NCI-H524 treated with DMSO at 0.1 percent for 48 hours (cell line): ENCODE data around the gene SZT2.
"Not testable (repeated sequence)": the region's sequence is repeated elsewhere in the genome, so short reads cannot be mapped to it uniquely, and the experiment has no call there.

Source experiments
- DNase-seq: peaks from one replicate; lab custom pipeline; 2025; lab: John Stamatoyannopoulos, UW

SZT2 gene

GRCh38 chr1:43388613-43389012 is 1.1 kb upstream of the SZT2 start:
- DNase-seq, result no peak

DNA sequence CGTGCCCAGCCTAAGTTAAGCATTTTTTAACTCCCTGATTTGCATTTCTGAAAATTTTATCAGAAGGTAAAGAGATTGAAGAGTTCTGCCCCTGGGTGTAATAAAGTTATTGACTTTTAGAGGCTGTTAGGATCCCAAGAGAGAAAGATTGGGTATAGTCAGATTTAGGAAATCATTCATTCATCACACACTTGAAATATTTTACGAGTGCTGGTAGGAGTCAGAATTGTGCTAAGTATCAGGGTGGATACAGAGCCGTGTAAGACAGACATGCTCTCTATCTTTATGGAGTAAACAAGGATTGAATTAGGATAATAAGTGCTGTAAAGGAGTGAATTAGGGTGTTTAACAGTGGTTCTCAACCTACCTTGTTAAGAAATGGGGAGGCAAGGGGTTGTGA is 3.0 kb downstream of the SZT2 start:
- no peak for DNase-seq

DNA sequence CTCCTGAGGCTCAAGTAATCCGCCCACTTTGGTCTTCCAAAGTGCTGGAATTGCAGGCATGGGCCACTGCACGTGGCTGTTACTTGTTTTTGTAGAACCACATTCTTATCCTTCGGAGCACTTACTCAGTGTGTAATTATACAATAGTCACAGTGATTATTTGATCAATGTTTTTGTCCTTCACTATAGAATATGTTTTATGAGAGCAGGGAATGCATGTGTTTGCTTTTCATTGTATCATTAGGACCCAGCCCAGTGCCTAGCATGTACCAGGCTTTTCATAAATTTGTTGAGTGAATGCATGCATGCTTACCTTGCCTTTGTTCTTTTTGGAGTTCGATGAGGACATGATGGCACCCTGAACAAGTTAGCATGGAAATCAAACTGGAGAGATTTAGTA is 5.8 kb downstream of the SZT2 start:
- no peak for DNase-seq

GRCh38 chr1:43396059-43396458 is 6.4 kb downstream of the SZT2 start:
- no peak for DNase-seq

DNA sequence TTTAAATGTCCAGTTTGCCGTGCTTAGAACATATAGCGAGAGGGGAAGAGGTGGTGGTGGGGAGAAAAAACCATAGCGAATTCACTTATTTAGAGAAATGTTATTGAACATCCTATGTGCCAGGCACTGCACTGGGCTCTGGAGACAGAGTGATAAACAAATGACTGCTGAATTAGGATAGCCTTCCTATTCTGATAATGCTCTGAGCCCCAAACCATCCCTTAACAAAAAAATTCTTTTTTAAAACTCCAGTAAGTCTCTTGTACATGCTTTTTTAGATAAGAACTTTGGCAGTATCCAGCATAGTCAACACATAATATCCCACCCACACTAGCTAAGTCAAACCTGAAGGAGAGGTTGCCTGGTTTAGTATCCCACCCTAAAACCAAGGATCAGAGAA is 8.5 kb downstream of the SZT2 start:
- DNase-seq, result no peak

DNA sequence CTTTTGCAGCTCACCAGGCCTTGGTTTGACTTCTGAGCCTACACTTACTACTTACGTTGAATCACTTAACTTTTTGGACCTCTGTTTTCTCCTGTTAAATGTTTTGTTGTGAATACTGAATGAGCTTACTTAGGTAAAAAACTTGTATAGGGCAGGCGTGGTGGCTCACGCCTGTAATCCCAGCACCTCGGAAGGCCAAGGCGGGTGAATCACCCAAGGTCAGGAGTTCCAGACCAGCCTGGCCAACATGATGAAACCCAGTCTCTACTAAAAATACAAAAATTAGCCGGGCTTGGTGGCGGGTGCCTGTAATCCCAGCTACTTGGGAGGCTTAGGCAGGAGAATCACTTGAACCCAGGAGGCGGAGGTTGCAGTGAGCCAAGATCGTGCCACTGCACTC is 10.7 kb downstream of the SZT2 start:
- not testable (repeated sequence) for DNase-seq

GRCh38 chr1:43402089-43402865 is 12.6 kb downstream of the SZT2 start:
- no peak for DNase-seq

- no peak for DNase-seq
These were observed 14.7 kb downstream of the SZT2 start for GRCh38 chr1:43404353-43404752.

DNA sequence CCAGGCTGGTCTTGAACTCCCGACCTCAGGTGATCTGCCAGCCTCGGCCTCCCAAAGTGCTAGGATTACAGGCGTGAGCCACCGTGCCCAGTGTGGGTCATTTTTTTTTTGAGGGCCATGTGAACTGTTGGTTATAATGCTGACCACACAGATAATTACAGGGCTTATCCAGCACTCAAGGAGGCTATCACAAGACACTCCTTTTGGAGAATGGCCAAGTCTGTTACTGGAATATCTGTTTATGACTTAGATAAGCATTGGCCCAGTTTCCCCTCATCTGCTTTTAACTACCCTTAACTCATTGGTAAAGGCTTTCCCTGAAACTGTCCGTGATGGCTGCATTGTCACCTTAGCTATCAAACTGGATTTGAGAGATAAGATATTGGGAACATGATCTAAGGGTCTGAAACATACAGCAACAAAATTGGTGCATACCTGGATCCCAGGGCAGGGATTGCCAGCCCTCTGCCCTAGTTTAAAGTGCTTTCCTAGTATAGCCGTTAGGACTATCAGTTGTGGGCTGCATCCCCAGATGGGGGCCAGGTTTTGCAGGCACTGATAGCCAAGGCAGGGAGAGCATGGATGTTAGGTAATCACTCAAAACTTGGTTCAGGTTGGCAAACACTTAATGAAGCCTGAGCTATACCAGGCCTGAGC is 15.6 kb downstream of the SZT2 start:
- no peak for DNase-seq

DNA sequence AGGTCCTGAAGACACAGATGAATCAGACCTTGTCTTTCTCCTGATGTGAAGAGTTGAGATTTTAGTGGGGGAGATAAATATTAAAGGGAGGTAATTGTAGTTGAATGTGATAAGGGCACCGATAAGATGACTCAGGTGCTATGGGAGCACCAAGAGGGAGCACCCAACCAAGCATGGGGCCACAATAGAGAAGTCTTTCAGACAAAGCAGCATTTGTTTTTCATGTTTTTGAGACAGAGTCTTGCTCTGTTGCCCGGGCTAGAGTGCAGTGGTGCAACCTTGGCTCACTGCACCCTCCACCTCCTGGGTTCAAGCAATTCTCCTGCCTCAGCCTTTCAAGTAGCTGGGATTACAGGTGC is 16.2 kb downstream of the SZT2 start:
- DNase-seq, result no peak

DNA sequence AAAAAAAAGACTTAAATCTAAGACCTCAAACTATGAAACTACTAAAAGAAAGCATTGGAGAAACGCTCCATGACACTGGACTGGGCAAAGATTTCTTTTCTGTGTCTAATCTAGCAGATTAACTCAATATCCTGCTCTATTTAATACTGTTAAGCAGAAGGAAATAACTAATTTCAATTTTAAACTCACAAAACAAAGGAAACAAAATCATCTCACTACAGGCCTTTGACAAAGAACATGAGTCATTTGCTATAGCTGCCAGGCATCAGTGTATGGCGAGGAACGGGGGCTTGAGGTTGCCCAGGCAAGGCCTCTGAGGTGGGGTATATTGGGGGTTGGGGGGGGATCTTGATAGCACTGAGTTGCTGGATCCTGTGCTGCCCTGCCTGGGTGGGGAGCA is 20.9 kb downstream of the SZT2 start:
- no peak for DNase-seq

DNA sequence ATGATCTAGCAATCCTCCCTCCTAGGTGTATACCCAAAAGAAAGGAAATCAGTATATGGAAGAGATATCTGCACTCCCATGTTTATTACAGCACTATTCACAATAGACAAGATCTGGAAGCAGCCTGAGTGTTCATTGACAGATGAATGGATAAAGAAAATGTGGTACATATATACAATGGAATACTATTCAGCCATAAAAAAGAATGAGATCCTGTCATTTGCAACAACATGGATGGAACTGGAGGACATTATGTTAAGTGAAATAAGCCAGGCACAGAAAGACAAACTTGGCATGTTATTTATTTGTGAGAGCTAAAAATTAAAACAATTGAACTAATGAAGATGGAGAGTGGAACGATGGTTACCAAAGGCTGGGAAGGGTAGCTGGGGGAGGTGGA is 23.7 kb downstream of the SZT2 start:
- not testable (repeated sequence) for DNase-seq

DNA sequence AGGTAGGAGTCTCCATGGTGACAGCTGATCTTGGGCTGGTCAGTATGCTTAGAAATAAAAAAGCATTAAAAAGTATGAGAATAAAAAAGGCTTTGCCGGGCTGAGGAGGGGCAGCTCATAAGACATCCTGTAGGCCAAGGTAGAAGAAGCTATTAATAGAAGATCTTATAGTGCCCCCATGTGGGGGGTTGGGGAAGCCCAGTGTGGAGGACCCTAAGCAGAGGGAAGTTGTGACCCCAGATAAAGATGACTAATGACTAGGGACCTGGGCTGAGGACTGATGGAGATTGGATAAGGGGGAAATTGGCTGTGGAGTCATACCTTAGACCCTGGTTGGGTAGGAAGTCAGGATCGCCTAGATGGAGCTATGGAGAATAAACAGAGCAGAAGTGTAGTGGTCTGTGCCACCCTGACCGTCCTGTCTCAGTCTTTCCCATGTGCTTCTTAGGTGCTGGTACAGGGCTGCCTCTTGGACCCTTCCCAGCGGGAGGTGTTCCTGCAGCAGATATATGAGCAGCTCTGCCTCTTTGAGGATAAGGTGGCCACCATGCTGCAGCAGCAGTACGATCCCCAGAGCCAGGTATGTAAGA is 25.0 kb downstream of the SZT2 start:
- DNase-seq, result no peak

DNA sequence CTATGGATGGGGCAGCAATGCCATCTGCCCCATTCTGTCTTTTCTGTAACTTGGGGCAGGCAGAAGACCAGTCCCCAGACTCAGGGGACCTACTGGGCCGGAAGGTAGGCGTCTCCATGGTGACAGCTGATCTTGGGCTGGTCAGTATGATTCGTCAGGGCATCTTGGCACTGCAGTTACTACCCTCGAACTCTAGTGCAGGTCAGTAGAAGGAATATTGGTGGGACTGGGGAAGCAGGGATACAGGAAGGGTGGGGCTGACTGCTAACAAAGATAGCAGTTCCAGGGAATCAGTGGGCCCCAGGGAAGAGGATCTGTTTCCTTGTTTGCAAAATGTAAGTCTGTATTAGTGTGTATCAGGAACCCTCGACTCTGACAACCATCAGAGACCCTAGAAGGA is 26.2 kb downstream of the SZT2 start:
- no peak for DNase-seq

- no peak for DNase-seq
These were observed 29.2 kb downstream of the SZT2 start for GRCh38 chr1:43418858-43419257.

GRCh38 chr1:43419627-43420425 is 30.1 kb downstream of the SZT2 start:
- DNase-seq, result no peak

DNA sequence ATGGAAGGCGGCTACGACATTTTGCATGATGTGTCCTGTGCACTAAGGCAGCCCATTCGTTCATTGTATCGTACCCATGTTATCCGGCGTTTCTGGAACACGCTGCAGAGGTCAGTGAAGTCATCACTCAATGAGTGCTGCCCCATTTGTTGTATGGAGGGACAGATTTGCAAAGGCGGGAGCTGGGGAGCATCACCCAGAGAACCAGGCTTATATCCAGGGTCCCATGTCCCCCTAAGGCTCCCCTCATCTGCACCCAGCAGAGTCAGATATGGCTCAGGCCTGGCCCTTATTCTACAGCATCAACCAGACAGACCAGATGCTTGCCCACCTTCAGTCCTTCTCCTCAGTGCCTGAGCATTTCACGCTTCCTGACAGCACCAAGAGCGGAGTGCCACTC is 31.2 kb downstream of the SZT2 start:
- DNase-seq, result no peak

- no peak for DNase-seq
These were observed 31.7 kb downstream of the SZT2 start for GRCh38 chr1:43421396-43421795.

DNA sequence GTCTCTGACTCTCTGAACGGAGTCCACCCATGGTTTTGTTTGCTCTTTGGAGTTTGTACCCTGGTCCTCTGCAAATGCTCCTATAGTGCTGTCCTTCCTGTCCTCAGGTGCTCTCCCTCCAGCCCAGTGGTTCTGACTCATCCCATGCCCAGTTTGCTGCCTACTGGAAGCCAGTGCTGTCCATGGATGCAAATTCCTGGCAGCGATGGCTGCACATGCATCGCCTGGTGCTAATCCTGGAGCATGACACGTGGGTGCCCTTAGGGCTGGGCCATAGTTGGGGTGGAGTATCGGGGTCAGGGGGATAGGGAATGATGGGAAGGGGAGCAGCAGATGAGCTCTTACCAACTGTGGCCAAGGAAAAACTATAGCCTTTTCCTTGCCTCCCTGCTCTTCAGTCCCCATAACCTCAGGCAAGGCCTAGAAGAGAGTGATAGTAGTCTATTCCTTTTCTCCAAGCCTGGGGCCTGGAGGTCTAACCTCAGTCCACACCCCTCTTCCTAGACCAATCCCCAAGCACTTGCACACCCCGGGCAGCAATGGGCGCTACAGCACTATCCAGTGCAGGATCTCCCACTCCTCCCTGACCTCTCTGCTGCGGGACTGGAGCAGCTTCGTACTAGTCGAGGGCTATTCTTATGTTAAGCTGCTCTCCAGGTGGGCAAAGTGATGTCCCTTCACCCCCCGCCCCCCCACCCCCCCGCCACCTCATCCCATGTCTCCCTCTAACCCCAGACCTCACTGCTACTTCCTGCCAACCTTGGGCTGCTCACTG is 32.5 kb downstream of the SZT2 start:
- DNase-seq, result no peak

DNA sequence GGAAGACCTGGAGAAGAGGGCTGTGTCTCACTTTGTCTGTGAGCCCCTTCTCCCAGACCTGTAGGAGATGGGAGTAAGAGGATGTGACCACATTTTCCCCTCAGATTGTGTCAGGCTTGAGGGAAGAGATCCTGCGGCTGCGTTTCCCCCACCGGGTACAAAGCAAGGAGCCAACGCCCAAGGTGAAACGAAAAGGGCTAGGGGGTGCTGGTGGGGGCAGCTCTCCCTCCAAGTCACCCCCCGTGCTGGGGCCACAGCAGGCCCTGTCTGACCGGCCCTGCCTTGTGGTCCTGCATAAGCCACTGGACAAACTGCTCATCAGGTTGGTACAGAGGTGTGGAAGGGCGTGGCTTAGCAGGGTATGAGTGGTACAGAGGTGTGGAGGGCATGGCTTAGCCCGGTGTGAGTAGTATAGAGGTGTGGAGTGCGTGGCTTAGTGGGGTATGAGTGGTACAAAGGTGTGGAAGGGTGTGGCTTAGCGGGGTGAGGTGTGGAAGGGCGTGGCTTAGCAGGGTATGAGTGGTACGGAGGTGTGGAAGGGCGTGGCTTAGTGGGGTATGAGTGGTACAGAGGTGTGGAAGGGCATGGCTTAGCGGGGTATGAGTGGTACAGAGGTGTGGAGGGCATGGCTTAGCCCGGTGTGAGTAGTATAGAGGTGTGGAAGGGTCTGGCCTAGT is 33.4 kb downstream of the SZT2 start:
- DNase-seq, result no peak
